Muscle layer of colon (tissue), 2 donors: Measurements from ENCODE around the gene POU6F2.

ENCODE experiments used
- H3K27ac ChIP-seq: one replicate; pipeline ENCODE4 v1.7.0; 2013; ENCODE audit warnings: low read depth, mild to moderate bottlenecking, low read length, moderate library complexity
- H3K27me3 ChIP-seq, 2 donors: one replicate each; pipeline ENCODE4 v1.7.0; 2013; ENCODE audit warnings: low read length in 2 of 2, mild to moderate bottlenecking in 2 of 2; ENCODE audit not compliant: insufficient read depth in 2 of 2, control insufficient read depth in 1 of 2
- H3K36me3 ChIP-seq: one replicate; pipeline ENCODE4 v1.7.0; 2013; ENCODE audit warnings: mild to moderate bottlenecking, low read length; ENCODE audit not compliant: insufficient read depth
- H3K4me1 ChIP-seq: one replicate; pipeline ENCODE4 v1.7.0; 2013; ENCODE audit warnings: mild to moderate bottlenecking, low read length; ENCODE audit not compliant: insufficient read depth
- H3K4me3 ChIP-seq, 2 donors: one replicate each; pipeline ENCODE4 v1.7.0; 2013; ENCODE audit warnings: low read length in 2 of 2, low read depth in 1 of 2, mild to moderate bottlenecking in 1 of 2, moderate library complexity in 1 of 2
- H3K9ac ChIP-seq: one replicate; pipeline ENCODE4 v1.7.0; 2013; ENCODE audit warnings: low read length
- H3K9me3 ChIP-seq: one replicate; pipeline ENCODE4 v1.7.0; 2013; ENCODE audit warnings: mild to moderate bottlenecking, low read length
- donor health status: abdominal sarcoma.
- donor health status: Adenocarcinoma of cecum.

The POU6F2 gene

DNA sequence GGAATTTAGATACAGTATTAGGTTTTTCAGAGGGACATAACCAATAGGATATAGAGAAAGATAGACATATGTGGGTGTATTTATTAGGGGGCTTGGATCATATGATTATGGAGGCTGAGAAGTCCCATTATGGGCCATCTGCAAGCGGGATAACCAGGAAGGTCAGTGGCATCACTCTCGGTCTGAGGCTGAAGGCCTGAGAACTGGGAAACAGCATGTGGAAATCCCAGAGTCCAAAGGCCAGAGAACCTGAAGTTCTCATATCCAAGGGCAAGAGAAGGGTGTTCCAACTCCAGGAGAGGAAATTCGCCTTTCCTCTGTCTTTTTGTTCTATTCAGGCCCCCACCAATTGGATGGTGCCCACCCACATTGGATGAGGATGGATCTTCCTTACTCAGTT lies 180.7 kb downstream of the POU6F2 start:
- Histone ChIP-seq H3K9ac (no peak overlapping the region), H3K4me1 (no peaks in the 10 kb centered on the region), H3K4me3 (no peak overlapping the region), H3K27me3 (no peaks in the 10 kb centered on the region), H3K36me3 (no peaks in the 10 kb centered on the region), H3K9me3 (no peaks in the 10 kb centered on the region), H3K27ac (no peak overlapping the region)

DNA sequence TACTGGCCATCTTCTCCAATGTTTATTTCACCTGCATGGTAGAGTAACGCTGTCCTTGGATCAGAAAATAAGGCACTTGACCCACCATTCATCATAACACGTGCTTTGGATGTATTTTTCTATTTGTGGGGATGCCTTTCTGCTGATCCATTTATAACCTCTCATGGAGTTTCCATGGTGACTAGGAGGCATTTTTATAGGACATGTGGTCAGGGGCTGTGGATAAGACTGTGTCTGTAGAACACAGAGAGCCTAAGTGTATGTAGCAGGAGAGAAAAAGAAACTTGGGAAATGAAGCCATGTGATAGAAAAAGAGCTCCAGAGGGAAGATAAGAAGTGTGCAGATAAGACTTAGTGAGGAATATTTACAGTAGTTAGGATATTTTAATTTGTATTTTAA lies 184.2 kb downstream of the POU6F2 start:
- no peaks in the 10 kb centered on the region for H3K9me3 ChIP-seq
- H3K9ac ChIP-seq, result no peak overlapping the region
- no peak overlapping the region for H3K27ac ChIP-seq
- H3K4me3 ChIP-seq, result no peak overlapping the region
- no peaks in the 10 kb centered on the region for H3K27me3 ChIP-seq
- no peaks in the 10 kb centered on the region for H3K36me3 ChIP-seq
- no peaks in the 10 kb centered on the region for H3K4me1 ChIP-seq

- H3K4me3 ChIP-seq, result no peak overlapping the region
- H3K27ac ChIP-seq, result no peak overlapping the region
- no peaks in the 10 kb centered on the region for H3K9me3 ChIP-seq
- no peaks in the 10 kb centered on the region for H3K27me3 ChIP-seq
- H3K4me1 ChIP-seq, result peaks cover 7% of the 10 kb centered on the region
- H3K9ac ChIP-seq, result no peak overlapping the region
- H3K36me3 ChIP-seq, result no peaks in the 10 kb centered on the region
These were observed 187.2 kb downstream of the POU6F2 start for GRCh38 chr7:39164887-39165286.

- Histone ChIP-seq H3K9me3 (no peaks in the 10 kb centered on the region), H3K27ac (no peak overlapping the region), H3K9ac (no peak overlapping the region), H3K4me1 (peaks cover 7% of the 10 kb centered on the region), H3K4me3 (no peak overlapping the region), H3K36me3 (no peaks in the 10 kb centered on the region), H3K27me3 (no peaks in the 10 kb centered on the region)
These were observed 190.8 kb downstream of the POU6F2 start for GRCh38 chr7:39168403-39169098.

- Histone ChIP-seq H3K9ac (no peak overlapping the region), H3K4me1 (peaks cover 7% of the 10 kb centered on the region), H3K27ac (no peak overlapping the region), H3K4me3 (no peak overlapping the region), H3K9me3 (no peaks in the 10 kb centered on the region), H3K27me3 (no peaks in the 10 kb centered on the region), H3K36me3 (no peaks in the 10 kb centered on the region)
These were observed 194.4 kb downstream of the POU6F2 start for GRCh38 chr7:39172137-39172536.

- no peaks in the 10 kb centered on the region for H3K36me3 ChIP-seq
- H3K27ac ChIP-seq, result no peak overlapping the region
- H3K27me3 ChIP-seq, result no peaks in the 10 kb centered on the region
- H3K4me1 ChIP-seq, result peaks cover 7% of the 10 kb centered on the region
- H3K9me3 ChIP-seq, result no peaks in the 10 kb centered on the region
- no peak overlapping the region for H3K9ac ChIP-seq
- no peak overlapping the region for H3K4me3 ChIP-seq
These were observed 203.7 kb downstream of the POU6F2 start for GRCh38 chr7:39181398-39181797.

- Histone ChIP-seq H3K9me3 (no peaks in the 10 kb centered on the region), H3K9ac (no peak overlapping the region), H3K4me1 (peaks cover 7% of the 10 kb centered on the region), H3K4me3 (no peak overlapping the region), H3K27me3 (no peaks in the 10 kb centered on the region), H3K27ac (no peak overlapping the region), H3K36me3 (no peaks in the 10 kb centered on the region)
These were observed 206.1 kb downstream of the POU6F2 start for GRCh38 chr7:39183796-39184195.

DNA sequence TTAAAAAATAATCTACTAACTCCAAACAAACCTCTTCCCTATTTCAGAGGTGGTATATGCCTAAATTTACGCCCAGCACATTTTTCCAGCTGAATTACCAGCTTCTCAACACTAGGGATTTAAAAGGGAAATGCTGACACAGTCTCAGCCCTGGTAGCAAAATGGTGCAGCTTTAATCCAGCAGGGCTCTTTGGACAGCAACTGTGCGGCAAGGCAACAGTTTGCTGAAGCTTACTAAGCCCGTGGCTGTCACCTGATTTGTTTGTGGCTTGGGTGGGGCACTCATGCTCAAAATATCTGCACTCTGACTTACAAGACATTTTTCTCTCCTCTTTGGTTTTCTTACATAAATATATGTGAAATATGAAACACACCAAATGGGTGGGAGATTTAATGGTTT lies 206.7 kb downstream of the POU6F2 start:
- Histone ChIP-seq H3K4me3 (no peak overlapping the region), H3K27ac (no peak overlapping the region), H3K27me3 (no peaks in the 10 kb centered on the region), H3K9me3 (no peaks in the 10 kb centered on the region), H3K4me1 (peaks cover 4% of the 10 kb centered on the region), H3K36me3 (no peaks in the 10 kb centered on the region), H3K9ac (no peak overlapping the region)

GRCh38 chr7:39186131-39186530 lies 208.4 kb downstream of the POU6F2 start:
- Histone ChIP-seq H3K36me3 (no peaks in the 10 kb centered on the region), H3K4me1 (no peaks in the 10 kb centered on the region), H3K27ac (no peak overlapping the region), H3K27me3 (no peaks in the 10 kb centered on the region), H3K4me3 (no peak overlapping the region), H3K9me3 (no peaks in the 10 kb centered on the region), H3K9ac (no peak overlapping the region)

DNA sequence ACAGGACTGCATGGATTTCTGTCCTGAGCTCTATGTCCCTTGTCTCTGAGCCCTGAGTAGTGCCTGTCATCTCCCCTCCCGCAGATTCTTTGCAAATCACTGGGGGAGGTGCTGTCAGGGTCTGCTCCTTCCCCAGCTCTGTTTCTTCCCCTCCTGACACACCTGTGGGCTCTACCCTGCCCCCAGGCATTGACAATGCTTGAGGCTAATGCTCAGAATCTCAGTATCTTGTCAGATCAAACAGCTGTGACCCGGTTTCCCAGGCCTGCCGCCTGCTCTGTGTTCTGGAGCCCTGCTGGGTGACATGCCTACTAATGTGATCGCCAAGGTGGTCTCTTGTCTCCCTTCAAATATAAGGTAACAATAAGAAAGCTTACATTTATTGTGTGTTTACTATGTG lies 209.0 kb downstream of the POU6F2 start:
- Histone ChIP-seq H3K27ac (no peak overlapping the region), H3K4me1 (no peaks in the 10 kb centered on the region)

DNA sequence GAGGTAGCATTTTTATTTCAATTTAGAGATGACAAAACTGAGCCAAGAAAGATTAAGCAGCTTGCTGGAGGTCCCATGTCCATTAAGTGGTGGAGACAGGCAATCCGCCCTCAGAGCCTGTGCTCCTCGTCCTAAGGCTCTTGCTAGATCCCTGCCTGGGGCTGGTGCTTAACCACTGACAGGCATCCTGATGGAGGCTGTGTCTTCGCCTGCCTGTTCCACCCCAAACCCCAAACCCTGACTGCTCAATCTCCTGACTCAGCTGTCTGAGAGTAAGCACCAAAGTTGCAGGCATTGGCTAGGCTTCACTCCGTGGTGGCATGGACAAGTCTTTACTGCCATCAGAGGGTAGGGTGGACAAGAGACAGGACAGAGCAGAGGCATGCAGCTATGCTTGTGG lies 209.4 kb downstream of the POU6F2 start:
- no peaks in the 10 kb centered on the region for H3K27me3 ChIP-seq
- H3K36me3 ChIP-seq, result no peaks in the 10 kb centered on the region

More for the DNA sequence above, 209.0 kb downstream of the POU6F2 start:
- Histone ChIP-seq H3K4me3 (no peak overlapping the region), H3K9ac (no peak overlapping the region), H3K9me3 (no peaks in the 10 kb centered on the region), H3K36me3 (no peaks in the 10 kb centered on the region), H3K27me3 (no peaks in the 10 kb centered on the region)

DNA sequence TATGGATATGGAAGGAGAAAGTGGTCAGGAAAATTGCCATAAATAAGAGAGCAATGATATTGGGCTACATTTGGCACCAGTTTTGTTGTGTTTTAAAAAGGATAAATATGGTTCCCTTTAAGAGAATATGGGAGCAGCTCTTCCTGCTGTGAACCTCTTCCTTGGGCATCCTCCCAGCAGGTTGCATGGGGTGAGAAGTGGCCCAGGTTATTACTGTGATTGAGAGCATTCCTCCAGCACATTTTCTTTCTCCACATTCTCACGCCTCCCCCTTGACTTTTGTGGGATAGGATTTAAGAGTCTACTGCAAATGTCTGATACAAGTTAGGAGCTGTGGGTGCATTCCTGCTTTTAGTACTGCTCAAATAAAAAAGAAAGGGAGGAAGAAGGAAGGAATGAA lies 214.8 kb downstream of the POU6F2 start:
- Histone ChIP-seq H3K9ac (no peak overlapping the region), H3K27me3 (no peaks in the 10 kb centered on the region), H3K9me3 (no peaks in the 10 kb centered on the region), H3K27ac (no peak overlapping the region), H3K4me3 (no peak overlapping the region), H3K4me1 (no peaks in the 10 kb centered on the region), H3K36me3 (no peaks in the 10 kb centered on the region)

More for the DNA sequence above, 209.4 kb downstream of the POU6F2 start:
- no peaks in the 10 kb centered on the region for H3K4me1 ChIP-seq
- H3K9me3 ChIP-seq, result no peaks in the 10 kb centered on the region
- no peak overlapping the region for H3K4me3 ChIP-seq
- no peak overlapping the region for H3K27ac ChIP-seq
- no peak overlapping the region for H3K9ac ChIP-seq
